Lower leg skin (tissue), 4 donors: ENCODE results near the gene ATP8A2. TPM values are rescaled to one million over a fixed set of nuclear protein-coding genes. Genes with fewer than 3 reads are reported as not detected.

ENCODE experiments used
- DNase-seq, 2 donors: peaks; one replicate each; pipeline ENCODE4 v3.0.0-alpha.2; 2019; ENCODE audit warnings: low spot score in 2 of 2
- H3K4me3 ChIP-seq: fragments of 200-600 bp; sonication (generic); 2 replicates; pipeline ENCODE4 v1.5.1; 2017; ENCODE audit warnings: mild to moderate bottlenecking, low read depth; ENCODE audit not compliant: poor library complexity, severe bottlenecking
- POLR2A ChIP-seq, 2 donors: fragments of 450-650 bp; IDR thresholded peaks; one replicate each; pipeline ENCODE4 v1.6.1; 2016 to 2017; ENCODE audit warnings: antibody characterized with exemption in 2 of 2, mild to moderate bottlenecking in 1 of 2, moderate library complexity in 1 of 2
- WGBS, 2 donors: methylation state at CpG; one replicate each; pipeline ENCODE4 v1.1.5; 2018; 5-methylcytosine and 5-hydroxymethylcytosine counted together
- intact Hi-C: fragments of 100-400 bp; cut with DNase I; formaldehyde crosslinking; loops from one replicate; pipeline ENCODE4 v1.15.0; 2023; ENCODE audit warnings: low total_unique reads
- total RNA-seq, 4 donors: library from RNA; depleted of rRNA; stranded (reverse); fragments of >200 nt; gene quantifications; one replicate each; pipeline ENCODE4 v1.1.0, GENCODE V29; 2016
- TF ChIP-seq, protein P1 (sequence below), 3 donors: fragments of 450-650 bp; IDR thresholded peaks; one replicate each; pipeline ENCODE4 v1.5.1; 2016; ENCODE audit warnings: antibody characterized with exemption in 3 of 3, mild to moderate bottlenecking in 3 of 3, moderate library complexity in 2 of 3

The ATP8A2 gene
- total RNA-seq, 4 donors from 2014 or later, result 0.05 to 0.23 TPM; not detected in 2

DNA sequence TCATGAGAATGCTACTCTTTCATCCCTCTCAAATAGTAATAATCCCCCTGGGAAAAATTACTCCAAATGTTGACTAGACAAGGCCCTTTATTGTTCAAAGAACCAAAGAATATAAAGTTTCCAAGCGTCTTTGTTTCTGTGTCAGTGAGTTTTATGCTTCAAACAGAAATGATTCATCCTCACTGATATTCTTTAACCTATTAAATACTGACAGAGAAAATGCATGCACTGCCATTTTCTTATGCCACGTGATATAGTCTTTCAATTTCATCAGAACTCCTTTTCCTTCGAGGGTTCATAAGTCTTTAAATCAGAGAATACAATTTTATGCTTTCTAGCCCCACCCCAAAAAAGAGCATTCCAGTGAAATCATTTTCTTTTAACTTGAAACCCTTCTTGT, 468.5 kb downstream of the ATP8A2 start:
- WGBS, 2 donors, result 38 to 45% methylated on average over 3 of the region's 3 CpGs
- H3K4me3 ChIP-seq, result no peak overlapping the region
- no peak for TF ChIP-seq POLR2A (IDR thresholded peaks at IDR 0.05)
- TF ChIP-seq, protein P1, sequence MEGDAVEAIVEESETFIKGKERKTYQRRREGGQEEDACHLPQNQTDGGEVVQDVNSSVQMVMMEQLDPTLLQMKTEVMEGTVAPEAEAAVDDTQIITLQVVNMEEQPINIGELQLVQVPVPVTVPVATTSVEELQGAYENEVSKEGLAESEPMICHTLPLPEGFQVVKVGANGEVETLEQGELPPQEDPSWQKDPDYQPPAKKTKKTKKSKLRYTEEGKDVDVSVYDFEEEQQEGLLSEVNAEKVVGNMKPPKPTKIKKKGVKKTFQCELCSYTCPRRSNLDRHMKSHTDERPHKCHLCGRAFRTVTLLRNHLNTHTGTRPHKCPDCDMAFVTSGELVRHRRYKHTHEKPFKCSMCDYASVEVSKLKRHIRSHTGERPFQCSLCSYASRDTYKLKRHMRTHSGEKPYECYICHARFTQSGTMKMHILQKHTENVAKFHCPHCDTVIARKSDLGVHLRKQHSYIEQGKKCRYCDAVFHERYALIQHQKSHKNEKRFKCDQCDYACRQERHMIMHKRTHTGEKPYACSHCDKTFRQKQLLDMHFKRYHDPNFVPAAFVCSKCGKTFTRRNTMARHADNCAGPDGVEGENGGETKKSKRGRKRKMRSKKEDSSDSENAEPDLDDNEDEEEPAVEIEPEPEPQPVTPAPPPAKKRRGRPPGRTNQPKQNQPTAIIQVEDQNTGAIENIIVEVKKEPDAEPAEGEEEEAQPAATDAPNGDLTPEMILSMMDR (IDR thresholded peaks at IDR 0.05), result no peak

DNA sequence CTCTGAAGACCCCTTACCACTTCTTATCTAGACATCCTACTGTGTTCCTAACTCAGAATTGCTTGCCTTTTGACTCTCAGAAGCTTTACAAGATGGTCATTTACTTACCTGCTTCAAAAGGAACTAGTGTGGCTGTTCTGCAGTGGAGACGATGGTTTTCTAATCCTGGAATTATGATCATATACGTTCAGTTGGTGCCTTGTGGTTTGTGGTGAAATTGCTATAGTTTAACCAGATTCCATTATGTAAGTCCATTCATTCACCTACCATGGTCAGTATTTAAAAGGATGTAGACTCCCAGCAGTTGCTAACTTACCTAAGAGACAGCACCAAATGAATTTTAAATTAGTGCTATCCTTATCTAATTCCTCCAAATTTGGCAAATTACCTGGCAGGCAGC, 469.2 kb downstream of the ATP8A2 start:
- intact Hi-C loops, result no loop called here
- H3K4me3 ChIP-seq, result no peak overlapping the region
- 67 to 82% methylated on average over 2 of the region's 2 CpGs for WGBS, 2 donors
- TF ChIP-seq, protein P1 (IDR thresholded peaks at IDR 0.05), result no peak
- TF ChIP-seq POLR2A (IDR thresholded peaks at IDR 0.05), result no peak
- no peak for DNase-seq

More for the DNA sequence above, 468.5 kb downstream of the ATP8A2 start:
- DNase-seq, result no peak
- intact Hi-C loops, result no loop called here

DNA sequence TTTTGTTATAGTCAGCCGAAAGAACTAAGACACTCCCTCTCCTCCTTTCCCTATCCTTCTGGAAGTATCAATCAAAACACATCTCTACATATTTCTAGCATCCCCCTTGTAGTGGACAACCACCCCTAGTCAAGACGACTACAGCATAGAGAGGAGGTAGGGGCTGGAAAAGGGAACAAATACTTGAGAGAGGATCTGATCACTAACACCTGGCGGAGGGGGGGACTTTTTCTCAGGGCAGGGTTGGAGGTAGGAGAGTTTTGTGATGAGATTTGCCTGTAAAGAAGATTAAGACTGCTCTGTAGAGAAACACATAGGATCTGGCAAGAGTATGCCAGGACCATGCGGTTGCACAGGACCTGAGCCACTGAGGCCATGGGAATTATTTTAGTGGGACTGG, 471.9 kb downstream of the ATP8A2 start:
- intact Hi-C loops, result no loop called here
- TF ChIP-seq POLR2A (IDR thresholded peaks at IDR 0.05), result no peak
- TF ChIP-seq, protein P1 (IDR thresholded peaks at IDR 0.05), result no peak
- no peak for DNase-seq
- no peak overlapping the region for H3K4me3 ChIP-seq
- 89% methylated on average over 4 of the region's 4 CpGs for WGBS, 2 donors

- intact Hi-C loops, result no loop called here
- DNase-seq, result no peak
- H3K4me3 ChIP-seq, result no peak overlapping the region
- TF ChIP-seq, protein P1 (IDR thresholded peaks at IDR 0.05), result no peak
- TF ChIP-seq POLR2A (IDR thresholded peaks at IDR 0.05), result no peak
- 71 to 78% methylated on average over 7 of the region's 7 CpGs for WGBS, 2 donors
Observed at GRCh38 chr13:25844559-25845434, 473.0 kb downstream of the ATP8A2 start.

GRCh38 chr13:25846222-25846984, 474.6 kb downstream of the ATP8A2 start:
- WGBS, 2 donors, result 94 to 96% methylated on average over 4 of the region's 4 CpGs
- DNase-seq, result no peak
- intact Hi-C loops, result no loop called here
- no peak overlapping the region for H3K4me3 ChIP-seq
- TF ChIP-seq, protein P1 (IDR thresholded peaks at IDR 0.05), result no peak
- no peak for TF ChIP-seq POLR2A (IDR thresholded peaks at IDR 0.05)
